Esophagus squamous epithelium (tissue), 5 donors: ENCODE data around the gene DTNA. TPM values are rescaled to one million over a fixed set of nuclear protein-coding genes. Genes with fewer than 3 reads are reported as not detected.

Experiments used
- DNase-seq: peaks from one replicate; lab custom pipeline; 2025; lab: John Stamatoyannopoulos, UW
- H3K27ac ChIP-seq, 4 donors: fragments of 200-600 bp; sonication (generic); one replicate each; pipeline ENCODE4 v1.5.1; 2016 to 2019; ENCODE audit warnings: mild to moderate bottlenecking in 1 of 4
- H3K27me3 ChIP-seq, 4 donors: fragments of 200-600 bp; sonication (generic); 1 replicate in 3 of 4; 2 replicates in 1 of 4; pipeline versions ENCODE4 v1.5.1 to v1.6.0; 2017 to 2021; ENCODE audit warnings: antibody characterized with exemption in 1 of 4
- H3K36me3 ChIP-seq, 3 donors: fragments of 200-600 bp; sonication (generic); one replicate each; pipeline ENCODE4 v1.5.1; 2016 to 2019
- H3K4me1 ChIP-seq, 3 donors: fragments of 200-600 bp; sonication (generic); one replicate each; pipeline ENCODE4 v1.5.1; 2017 to 2019
- H3K4me3 ChIP-seq, 4 donors: fragments of 200-600 bp; sonication (generic); 1 replicate in 3 of 4; 2 replicates in 1 of 4; pipeline ENCODE4 v1.5.1; 2016 to 2019; ENCODE audit warnings: mild to moderate bottlenecking in 2 of 4, moderate library complexity in 1 of 4
- H3K9me3 ChIP-seq, 3 donors: fragments of 200-600 bp; sonication (generic); one replicate each; pipeline ENCODE4 v1.5.1; 2016 to 2019
- CTCF ChIP-seq, 6 experiments: fragments of 450-650 bp in 4 of 6; fragments of 200-600 bp in 2 of 6; sonication (generic) in 2 of 6; IDR thresholded peaks; one replicate each; pipeline ENCODE4 v1.5.1; 2016 to 2019; ENCODE audit warnings: antibody characterized with exemption in 6 of 6, mild to moderate bottlenecking in 4 of 6, moderate library complexity in 4 of 6
- POLR2A ChIP-seq, 4 donors: fragments of 450-650 bp; IDR thresholded peaks; one replicate each; pipeline ENCODE4 v1.6.1; 2017; ENCODE audit warnings: antibody characterized with exemption in 4 of 4, mild to moderate bottlenecking in 4 of 4, moderate library complexity in 3 of 4
- WGBS, 2 donors: methylation state at CpG; one replicate each; pipeline ENCODE4 v1.1.5; 2018; 5-methylcytosine and 5-hydroxymethylcytosine counted together
- intact Hi-C: fragments of 100-400 bp; cut with DNase I; formaldehyde crosslinking; loops from one replicate; pipeline ENCODE4 v1.15.0; 2022
- total RNA-seq, 4 donors: library from RNA; depleted of rRNA; stranded (reverse); fragments of >200 nt; gene quantifications; one replicate each; pipeline ENCODE4 v1.1.0, GENCODE V29; 2016
- donor health status: DM: yes; HTN: yes; CAD: no.

DTNA gene
- total RNA-seq, 4 donors from 2014 or later = 1.7 to 75.0 (median 17.2) TPM

- Histone ChIP-seq H3K36me3 (no peaks in the 10 kb centered on the region), H3K4me3 (no peak overlapping the region), H3K27ac (no peak overlapping the region), H3K4me1 (peaks cover 0 to 1% (median 0%) of the 10 kb centered on the region in 3 donors), H3K9me3 (no peaks in the 10 kb centered on the region), H3K27me3 (no peaks in the 10 kb centered on the region)
- no peak for DNase-seq
- intact Hi-C loops = no loop called here
- TF ChIP-seq POLR2A (IDR thresholded peaks at IDR 0.05) (no peak), CTCF (IDR thresholded peaks at IDR 0.05) (no peak)
Measured at GRCh38 chr18:34779112-34779511, 69.0 kb downstream of the DTNA start.

DNA sequence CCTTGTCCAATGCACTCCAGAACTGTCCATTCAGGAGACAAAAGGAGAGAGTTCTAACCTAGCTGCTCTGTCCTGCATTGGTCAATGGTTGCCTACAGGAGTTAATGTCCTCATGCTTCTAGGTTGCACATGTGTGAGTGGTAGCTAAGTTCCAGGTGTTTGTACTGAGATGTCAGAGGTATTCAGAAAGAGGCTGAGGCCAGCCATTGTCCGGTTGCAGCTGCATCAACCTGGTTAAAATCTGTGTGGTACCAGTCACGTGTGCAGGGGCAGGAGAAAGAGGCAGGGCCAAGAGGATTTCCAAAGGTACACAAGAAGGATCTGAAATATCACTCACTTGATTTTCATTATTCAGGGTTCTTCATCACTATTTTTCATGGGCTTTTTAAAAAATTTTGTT is 70.8 kb downstream of the DTNA start:
- WGBS, 2 donors = 70 to 90% methylated on average over 2 of the region's 2 CpGs
- Histone ChIP-seq H3K36me3 (no peaks in the 10 kb centered on the region), H3K4me3 (no peak overlapping the region), H3K9me3 (no peaks in the 10 kb centered on the region), H3K27me3 (no peaks in the 10 kb centered on the region), H3K4me1 (no peaks in the 10 kb centered on the region), H3K27ac (no peak overlapping the region)
- intact Hi-C loops = loop anchor here (10.0 kb wide), 1 partner anchor 116 kb away; no protein-coding TSS in a partner anchor
- DNase-seq = no peak
- no peak for TF ChIP-seq CTCF (IDR thresholded peaks at IDR 0.05)
- no peak for TF ChIP-seq POLR2A (IDR thresholded peaks at IDR 0.05)

DNA sequence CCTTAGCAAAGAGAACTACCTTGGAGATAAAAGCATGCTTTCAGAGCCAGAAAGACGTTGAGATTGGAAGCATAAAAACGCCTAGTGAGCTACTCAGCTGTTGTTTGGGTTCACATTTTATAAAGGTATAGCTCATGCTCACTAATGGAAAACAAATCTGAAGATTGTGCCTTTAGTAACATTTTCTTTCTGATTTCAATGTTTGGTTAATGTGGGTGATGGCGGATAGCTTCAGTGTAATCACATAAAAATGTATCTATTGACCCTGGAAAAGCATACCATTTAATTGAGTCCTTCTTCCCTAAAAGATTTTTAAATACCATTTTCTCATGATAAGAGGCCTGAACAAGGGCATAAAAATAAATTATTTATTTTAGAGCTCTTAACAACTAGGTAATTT is 73.4 kb downstream of the DTNA start:
- TF ChIP-seq POLR2A (IDR thresholded peaks at IDR 0.05) = no peak
- no peak for TF ChIP-seq CTCF (IDR thresholded peaks at IDR 0.05)
- Histone ChIP-seq H3K4me3 (no peak overlapping the region), H3K27ac (no peak overlapping the region), H3K9me3 (no peaks in the 10 kb centered on the region), H3K4me1 (no peaks in the 10 kb centered on the region), H3K36me3 (no peaks in the 10 kb centered on the region), H3K27me3 (no peaks in the 10 kb centered on the region)
- 56% methylated on average over 3 of the region's 3 CpGs for WGBS, 2 donors
- intact Hi-C loops = loop anchor here (10.0 kb wide), 1 partner anchor 119 kb away; no protein-coding TSS in a partner anchor
- DNase-seq = no peak

GRCh38 chr18:34786162-34786741 is 76.2 kb downstream of the DTNA start:
- H3K27ac ChIP-seq = no peak overlapping the region
- H3K27me3 ChIP-seq = peaks cover 0 to 4% (median 0%) of the 10 kb centered on the region in 4 donors
- WGBS, 2 donors = 66 to 69% methylated on average over 6 of the region's 6 CpGs
- H3K4me3 ChIP-seq = no peak overlapping the region
- no peaks in the 10 kb centered on the region for H3K9me3 ChIP-seq
- intact Hi-C loops = loop anchor here (10.0 kb wide), 1 partner anchor 121 kb away; no protein-coding TSS in a partner anchor
- no peaks in the 10 kb centered on the region for H3K4me1 ChIP-seq
- no peak for TF ChIP-seq POLR2A (IDR thresholded peaks at IDR 0.05)
- no peak for TF ChIP-seq CTCF (IDR thresholded peaks at IDR 0.05)
- no peaks in the 10 kb centered on the region for H3K36me3 ChIP-seq
- DNase-seq = no peak

DNA sequence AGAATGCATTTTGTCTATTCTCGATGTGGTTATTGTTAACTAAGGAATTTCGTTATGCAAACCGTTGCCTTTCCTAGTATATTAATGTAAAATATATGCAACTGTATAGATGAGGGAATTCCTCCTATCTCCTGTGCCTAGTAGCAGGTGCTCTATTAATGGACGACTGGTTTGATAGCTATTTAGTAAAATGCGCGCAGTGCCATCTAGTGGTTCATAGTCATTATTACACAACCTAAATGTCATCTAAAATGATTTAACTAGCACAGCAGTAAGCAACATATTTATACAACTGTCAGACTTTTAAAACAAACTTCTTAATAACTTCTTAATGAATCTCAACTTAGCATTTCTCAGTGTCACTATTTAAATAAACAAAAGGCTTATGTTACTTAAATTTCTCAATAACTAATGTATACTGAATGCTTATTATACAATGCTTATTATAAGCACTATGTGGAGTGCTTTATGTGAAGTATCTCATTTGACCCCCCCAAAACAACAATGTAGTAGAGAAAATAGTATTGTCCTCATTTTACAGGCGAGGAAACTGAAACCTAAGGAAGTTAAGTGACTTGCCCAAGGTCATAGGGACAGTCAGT is 77.9 kb downstream of the DTNA start:
- H3K36me3 ChIP-seq = no peaks in the 10 kb centered on the region
- peak; percentile 39 to 76 (median 72) for TF ChIP-seq CTCF (IDR thresholded peaks at IDR 0.05)
- no peak for TF ChIP-seq POLR2A (IDR thresholded peaks at IDR 0.05)
- DNase-seq = no peak
- no peaks in the 10 kb centered on the region for H3K9me3 ChIP-seq
- no peak overlapping the region for H3K4me3 ChIP-seq
- intact Hi-C loops = loop anchor here (10.0 kb wide), 1 partner anchor 123 kb away; no protein-coding TSS in a partner anchor
- WGBS, 2 donors = 8 to 11% methylated on average over 7 of the region's 7 CpGs
- no peaks in the 10 kb centered on the region for H3K4me1 ChIP-seq
- peaks cover 0 to 4% (median 0%) of the 10 kb centered on the region in 4 donors for H3K27me3 ChIP-seq
- no peak overlapping the region for H3K27ac ChIP-seq
